ENCODE results near the gene NRAP. TPM values are rescaled to one million over a fixed set of nuclear protein-coding genes. Genes with fewer than 3 reads are reported as not detected.

The NRAP gene
- not detected for total RNA-seq

GRCh38 chr10:113663908-113664307 is at the start of gene NRAP:
NRAP (minus strand) TSS chr10:113664041; CDS start chr10:113663882, 159 bp downstream.
- 82 to 93% methylated on average over 5 of the region's 5 CpGs for WGBS, 2 donors
- TF ChIP-seq CTCF (IDR thresholded peaks at IDR 0.05) = no peak
- TF ChIP-seq POLR2A (IDR thresholded peaks at IDR 0.05) = no peak
- intact Hi-C loops (cut with DNase I) = no loop called here
- H3K27me3 ChIP-seq = no peaks in the 10 kb centered on the region
- H3K4me3 ChIP-seq = no peak within 1 kb of the TSS
- DNase-seq (no peak), ATAC-seq (no peak)
- no peaks in the 10 kb centered on the region for H3K36me3 ChIP-seq (replicated peaks in 1 of 2; ENCODE audit: insufficient read depth in 1 of 2, low read depth in 2 of 2)
- H3K9me3 ChIP-seq = no peaks in the 10 kb centered on the region
- H3K27ac ChIP-seq = no peak within 1 kb of the TSS
- H3K4me1 ChIP-seq = no peaks in the 10 kb centered on the region

GRCh38 chr10:113713640-113713982 is 49.8 kb upstream of the NRAP start:
- WGBS, 2 donors = 55 to 60% methylated on average over 2 of the region's 2 CpGs
- Histone ChIP-seq H3K4me3 (no peak overlapping the region), H3K9me3 (no peaks in the 10 kb centered on the region), H3K27ac (peak overlapping the region in 1 of 4 donors; percentile 10), H3K27me3 (no peaks in the 10 kb centered on the region), H3K36me3 (replicated peaks in 1 of 2; ENCODE audit: insufficient read depth in 1 of 2, low read depth in 2 of 2) (no peaks in the 10 kb centered on the region), H3K4me1 (peaks cover 39% of the 10 kb centered on the region)
- TF ChIP-seq POLR2A (IDR thresholded peaks at IDR 0.05) (no peak), CTCF (IDR thresholded peaks at IDR 0.05) (no peak)
- ATAC-seq = no peak
- intact Hi-C loops (cut with DNase I) = no loop called here
- DNase-seq = no peak

- DNase-seq (no peak), ATAC-seq (peak; percentile 49)
- H3K36me3 ChIP-seq (replicated peaks in 1 of 2; ENCODE audit: insufficient read depth in 1 of 2, low read depth in 2 of 2) = no peaks in the 10 kb centered on the region
- intact Hi-C loops (cut with DNase I) = no loop called here
- no peak overlapping the region for H3K4me3 ChIP-seq
- TF ChIP-seq CTCF (IDR thresholded peaks at IDR 0.05) (no peak), POLR2A (IDR thresholded peaks at IDR 0.05) (no peak)
- H3K27ac ChIP-seq = peak overlapping the region in 3 of 4 donors; percentile 10 to 55 (median 49)
- peaks cover 39% of the 10 kb centered on the region for H3K4me1 ChIP-seq
- H3K27me3 ChIP-seq = no peaks in the 10 kb centered on the region
- WGBS, 2 donors = 43 to 54% methylated on average over 8 of the region's 8 CpGs
- no peaks in the 10 kb centered on the region for H3K9me3 ChIP-seq
Measured at GRCh38 chr10:113712755-113713639, 49.2 kb upstream of the NRAP start.

- intact Hi-C loops (cut with DNase I) = no loop called here
Measured at GRCh38 chr10:113712024-113712423, 48.2 kb upstream of the NRAP start.

More at GRCh38 chr10:113712024-113712423, 48.2 kb upstream of the NRAP start:
- Histone ChIP-seq H3K4me3 (no peak overlapping the region), H3K36me3 (replicated peaks in 1 of 2; ENCODE audit: insufficient read depth in 1 of 2, low read depth in 2 of 2) (no peaks in the 10 kb centered on the region), H3K4me1 (peaks cover 39% of the 10 kb centered on the region), H3K9me3 (no peaks in the 10 kb centered on the region), H3K27ac (peak overlapping the region in 3 of 4 donors; percentile 26 to 64 (median 47)), H3K27me3 (no peaks in the 10 kb centered on the region)
- TF ChIP-seq POLR2A (IDR thresholded peaks at IDR 0.05) (no peak), CTCF (IDR thresholded peaks at IDR 0.05) (no peak)
- WGBS, 2 donors = 77 to 85% methylated on average over 3 of the region's 3 CpGs
- DNase-seq (no peak), ATAC-seq (no peak)
